KG1 (cell line): ENCODE results near the gene NFIC.

Source experiments
- DNase-seq: peaks from one replicate; lab custom pipeline; 2025; lab: John Stamatoyannopoulos, UW

The NFIC gene

DNA sequence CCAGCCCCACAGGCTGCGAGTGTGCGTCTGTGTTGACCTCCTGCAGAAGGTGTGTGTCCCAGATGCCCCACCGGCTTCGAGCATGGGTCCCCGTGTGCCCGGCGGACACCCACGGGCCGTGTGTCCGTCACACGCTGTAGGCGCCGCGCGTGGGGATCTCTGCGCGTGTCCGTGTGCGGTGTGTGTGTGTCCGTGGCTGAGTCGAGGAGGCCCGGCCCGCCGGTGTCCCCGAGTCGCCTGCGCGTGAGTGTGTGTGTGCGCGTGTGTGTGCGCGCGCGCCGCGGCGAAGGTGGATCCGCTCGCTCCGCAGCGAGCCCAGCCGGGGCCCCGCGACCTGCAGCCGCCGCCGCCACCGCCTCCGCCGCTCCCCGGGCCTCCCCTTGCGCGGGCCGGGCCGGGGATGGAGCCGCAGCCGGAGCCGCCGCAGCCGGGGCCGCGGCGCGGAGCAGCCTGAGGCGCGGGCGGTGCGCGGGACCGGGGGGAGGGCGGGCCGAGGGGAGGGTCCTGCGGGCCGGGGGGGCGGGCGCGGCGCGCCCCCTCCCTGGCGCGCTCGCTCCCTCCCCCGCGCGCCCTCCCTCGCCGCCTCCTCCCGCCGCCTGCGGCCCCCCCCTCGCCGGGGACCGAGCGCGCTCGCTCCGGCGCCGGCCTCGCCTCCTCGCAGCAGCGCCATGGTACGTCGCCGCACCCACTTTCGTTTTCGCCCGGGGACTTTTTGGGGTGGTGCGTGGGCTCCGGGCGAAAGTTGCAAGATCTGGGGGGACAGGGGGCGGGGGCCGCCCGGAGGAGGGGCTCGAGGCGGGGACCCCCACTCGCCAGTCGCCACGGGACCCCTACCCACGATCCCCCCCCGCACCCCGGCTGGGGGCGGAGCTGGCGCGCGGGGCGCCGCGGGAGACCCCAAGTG is 7.1 kb upstream of the NFIC start:
- no peak for DNase-seq

DNA sequence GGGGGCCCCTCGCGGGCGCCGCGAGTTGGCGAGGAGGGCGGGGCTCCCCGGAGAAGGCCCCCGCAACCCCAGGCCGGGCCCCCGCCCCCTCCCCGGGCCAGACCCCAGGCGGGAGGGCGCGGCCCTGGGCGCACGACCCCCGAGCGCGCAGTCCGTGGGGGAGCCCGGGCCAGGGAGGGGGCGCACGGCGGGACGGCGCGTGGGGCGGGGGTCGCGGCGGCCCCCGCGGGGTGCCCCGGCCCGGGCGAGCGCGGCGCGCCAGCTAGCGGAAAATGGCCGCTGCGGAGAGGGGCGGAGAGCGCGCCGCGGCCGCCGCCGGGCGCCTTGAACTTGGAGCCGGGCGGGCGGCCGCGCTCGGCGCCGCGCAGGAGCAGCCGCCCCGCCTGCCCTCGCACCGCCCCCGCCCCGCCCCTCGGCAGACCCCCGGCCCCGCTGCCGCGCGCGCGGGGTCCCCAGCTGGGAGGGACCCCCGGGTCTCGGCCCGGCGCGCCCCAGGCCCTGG is 6.4 kb upstream of the NFIC start:
- no peak for DNase-seq

DNA sequence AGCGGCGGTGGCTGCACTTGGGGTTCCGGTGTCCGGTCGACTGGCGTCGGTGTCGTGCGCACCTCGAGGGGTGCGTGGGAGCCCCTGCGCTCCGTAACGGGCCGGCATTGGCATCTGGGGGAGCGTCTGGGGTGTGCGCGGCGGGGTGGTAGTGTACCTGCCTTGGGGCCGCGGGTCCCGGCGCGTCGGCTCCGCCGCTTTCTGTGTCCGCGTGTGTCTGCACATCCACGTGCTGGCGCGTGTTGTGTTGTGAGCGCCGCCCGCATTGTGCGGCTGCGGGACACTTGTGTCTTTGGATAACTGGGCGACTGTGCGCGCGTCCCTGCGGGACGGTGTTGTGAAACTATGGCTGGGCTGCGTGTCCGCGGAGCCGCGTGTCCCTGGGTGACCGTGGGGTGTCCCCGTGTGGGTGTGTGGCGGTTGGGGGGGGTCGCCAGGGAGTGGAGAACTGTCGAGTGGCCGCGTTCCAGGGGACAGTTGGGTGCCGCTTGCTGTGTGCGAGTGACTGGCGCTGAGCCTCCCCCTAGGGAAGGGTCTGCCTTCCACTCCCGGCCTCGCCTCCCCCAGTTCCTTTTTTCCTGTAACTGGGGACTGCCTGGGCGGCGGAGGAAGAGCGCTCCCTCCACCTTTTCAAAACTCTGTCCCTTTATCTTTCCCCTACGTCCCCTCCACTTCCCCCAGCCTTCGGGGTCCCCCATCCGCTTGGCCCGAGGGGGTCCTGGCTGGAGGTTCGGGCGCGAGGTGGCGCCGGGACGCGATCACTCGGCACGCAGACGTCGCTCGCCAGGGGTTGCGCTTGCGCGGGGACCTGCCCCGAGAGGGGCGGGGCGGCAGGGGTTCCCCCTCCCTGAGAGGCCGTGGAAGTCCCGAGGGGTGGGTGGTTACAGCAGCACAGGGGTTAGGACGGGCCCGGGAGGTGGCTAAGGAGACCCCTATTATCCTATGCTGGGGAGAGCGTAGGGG is 5.7 kb upstream of the NFIC start:
- DNase-seq, result peak; percentile 63

DNA sequence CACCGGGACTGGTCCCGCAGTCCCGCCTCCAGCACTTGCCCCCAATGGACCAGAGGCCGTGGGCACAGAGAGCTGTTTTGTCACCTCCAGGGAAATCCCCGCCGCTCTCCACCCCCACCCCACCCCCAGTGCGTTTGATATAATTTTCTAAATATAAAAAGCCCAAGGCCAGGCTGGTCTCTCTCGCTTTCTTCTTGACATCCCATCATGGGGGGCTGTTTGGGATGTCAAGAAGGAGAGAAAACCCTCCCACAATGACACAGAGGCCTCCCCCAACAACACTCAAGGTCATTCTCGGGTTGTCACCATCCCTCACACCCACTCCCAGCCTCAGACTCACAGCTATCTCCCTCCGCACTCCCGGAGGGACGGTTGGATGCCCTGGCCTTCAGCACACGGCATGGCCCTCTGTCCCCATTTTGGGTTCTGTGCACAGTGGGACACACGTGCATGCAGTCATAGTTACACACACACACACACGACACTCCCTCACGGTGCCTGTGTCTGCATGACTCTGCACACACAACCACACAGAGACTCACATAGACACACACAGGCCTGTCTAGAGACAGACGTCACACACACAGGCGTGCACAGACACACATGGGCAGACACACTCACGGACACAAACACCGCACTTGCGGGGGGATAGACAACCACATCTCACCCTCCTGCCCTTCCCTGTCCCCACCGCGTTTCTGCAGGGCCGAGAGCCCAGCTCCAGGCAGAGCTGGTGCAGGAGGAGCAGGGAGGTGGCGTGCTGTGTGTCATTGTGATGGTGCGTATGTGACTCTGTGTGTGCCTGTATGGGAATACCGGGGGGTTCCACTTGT is 4.8 kb upstream of the NFIC start:
- no peak for DNase-seq

DNA sequence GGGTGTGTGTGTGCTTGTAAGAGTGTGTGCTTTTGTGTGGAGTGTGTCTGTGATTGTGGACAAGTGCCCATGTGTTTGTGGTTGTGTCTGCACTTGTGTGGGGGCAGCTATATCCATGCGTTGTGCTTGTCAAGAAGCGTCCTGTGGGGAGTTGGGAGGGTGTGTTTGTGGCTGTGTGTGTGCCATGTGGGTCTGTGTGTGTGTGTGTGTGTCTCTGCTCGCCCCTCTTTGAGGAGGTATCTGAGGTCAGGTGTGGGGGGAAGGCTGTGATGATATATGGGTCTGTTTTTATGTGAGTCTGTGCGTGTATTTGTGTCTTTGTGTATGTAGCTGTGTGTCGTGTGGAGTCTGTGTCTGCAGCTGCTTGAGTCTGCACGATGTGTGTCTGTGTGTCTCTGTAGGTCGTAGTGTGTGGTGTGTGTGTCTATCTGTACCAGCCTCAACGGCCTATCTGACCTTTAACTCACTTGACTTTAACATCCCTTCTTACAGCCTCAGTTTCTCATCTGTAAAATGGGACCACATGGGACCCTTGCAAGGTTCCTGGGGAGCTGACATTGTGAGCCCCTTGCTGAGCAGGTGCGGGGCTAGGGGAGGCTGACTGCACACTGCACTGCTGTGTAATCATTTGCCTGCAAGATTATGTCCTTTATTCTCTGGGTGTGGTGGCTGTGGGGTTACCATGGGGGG is 4.0 kb upstream of the NFIC start:
- no peak for DNase-seq

DNA sequence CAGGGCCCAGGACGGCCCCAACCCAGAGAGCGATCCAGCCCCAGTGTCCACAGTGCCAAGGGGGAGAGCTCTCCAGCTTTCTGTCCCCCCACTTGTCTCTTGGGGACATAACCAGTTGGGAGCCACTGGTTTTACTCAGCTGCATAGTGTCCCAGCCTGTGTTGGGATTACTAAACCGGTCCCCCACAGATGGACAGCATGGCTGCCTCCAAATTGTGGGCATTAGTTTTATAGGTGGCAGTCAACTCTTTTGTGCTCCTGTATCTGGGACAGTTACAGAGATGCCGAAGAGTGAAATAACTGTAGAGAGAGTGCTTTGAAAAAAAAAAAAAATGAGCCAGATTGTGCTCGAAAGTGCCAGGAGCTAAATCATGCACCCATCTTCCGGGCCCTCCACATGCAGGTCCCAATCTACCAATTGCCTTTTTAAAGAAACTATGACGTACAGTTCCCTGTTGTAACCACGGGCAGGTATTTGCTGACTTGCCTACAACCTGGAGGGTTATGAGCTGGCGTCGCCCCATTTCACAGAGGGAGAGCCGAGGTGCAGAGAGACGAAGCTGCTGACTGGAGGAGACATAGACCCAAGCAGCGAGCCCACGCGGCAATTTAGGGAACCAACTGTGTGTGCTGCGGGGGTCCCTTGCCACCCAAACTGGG is 2.4 kb upstream of the NFIC start:
- DNase-seq, result no peak

DNA sequence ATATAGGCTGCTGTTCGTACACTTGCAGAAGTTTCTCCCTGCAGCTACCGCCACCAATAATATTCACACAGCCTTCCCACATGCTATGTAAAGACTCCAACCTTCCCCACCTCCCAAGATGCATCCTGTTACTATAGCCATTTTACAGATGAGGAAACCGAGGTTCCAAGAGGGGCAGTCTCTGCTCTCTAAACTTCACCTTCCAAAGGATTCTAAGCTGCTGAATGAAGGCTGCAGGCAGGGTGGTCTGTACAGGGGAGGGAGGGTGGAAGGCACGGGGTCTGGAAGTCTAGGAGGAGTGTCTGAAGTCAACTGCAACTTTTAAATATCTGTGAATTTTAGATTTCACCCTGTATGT is 1.9 kb upstream of the NFIC start:
- DNase-seq, result no peak

DNA sequence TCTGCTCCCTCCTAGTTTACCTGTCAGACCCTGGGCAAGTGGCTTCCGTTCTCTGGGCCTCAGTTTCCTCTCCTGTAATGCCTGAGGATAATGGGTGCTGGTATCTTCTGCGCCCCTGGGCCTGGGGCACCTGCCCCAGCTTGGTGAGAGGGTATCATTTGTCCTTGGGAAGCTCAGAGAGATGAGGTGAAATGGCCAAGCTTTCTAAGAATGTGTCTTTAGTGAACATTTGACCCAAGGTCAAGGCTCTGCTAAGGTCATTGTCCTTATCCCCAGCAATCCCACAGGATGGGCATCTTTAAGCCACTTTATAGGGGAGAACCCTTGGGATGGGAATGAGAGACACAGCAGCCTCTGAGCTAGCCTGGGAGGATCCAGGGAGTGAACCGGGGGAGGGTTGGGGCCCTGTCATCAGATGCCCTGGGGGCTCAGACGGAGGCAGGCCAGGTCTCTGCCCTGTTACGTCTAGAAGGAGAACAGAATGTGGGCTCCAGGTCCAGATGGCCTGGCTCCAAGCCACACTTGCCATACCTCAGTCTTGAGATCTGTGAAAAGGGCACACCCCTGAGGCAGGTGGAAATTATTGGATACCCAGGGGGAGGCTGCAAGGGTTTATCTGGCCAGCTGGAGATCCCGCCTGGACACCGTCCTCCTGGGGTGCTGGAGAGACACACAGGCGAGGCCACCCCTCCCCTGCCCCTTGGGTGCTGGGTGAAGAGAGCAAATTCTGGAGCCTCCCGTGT is 1.1 kb upstream of the NFIC start:
- no peak for DNase-seq

DNA sequence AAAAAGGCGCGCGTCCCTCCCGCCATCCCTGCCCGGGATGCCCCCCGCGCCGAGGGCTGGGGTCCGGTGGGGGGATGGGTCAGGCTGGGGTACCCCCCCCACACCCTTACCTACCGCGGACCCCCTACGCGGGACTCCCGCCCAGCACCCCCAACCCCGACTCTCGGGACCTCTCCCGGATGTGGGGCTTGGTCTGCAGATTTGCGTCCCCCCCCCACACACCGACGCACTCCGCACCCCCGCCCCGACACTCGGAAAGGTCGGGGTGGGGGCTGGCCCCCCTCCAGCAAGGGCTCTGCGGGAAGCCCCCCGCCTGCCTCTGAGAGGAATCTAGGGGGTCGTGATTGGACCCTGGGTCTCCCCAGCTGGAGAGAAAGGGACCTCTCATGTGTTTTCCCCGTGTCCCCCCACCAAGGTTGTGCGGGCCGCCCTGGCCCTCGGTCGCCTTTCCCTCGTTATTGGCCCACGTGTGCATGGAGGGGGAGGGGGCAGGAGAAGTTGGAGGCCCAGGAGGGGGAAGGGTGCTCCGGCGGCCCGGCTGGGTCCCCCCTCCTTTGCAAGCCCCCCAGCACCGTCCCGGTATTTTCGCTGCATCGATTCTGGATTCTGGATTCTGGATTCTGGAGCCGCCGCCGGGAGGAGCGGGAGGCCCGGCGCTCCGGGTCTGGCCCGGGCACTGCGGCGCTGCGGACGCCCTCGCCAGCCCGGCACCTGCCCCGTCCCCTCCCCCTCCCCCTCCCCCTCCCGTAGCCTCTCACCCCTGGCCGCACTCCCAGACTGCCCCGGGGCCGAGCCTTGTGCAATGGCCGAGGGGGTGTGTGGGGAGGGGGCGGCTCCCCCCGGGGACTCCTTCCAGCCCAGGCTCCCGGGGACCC is 607 bp downstream of the NFIC start:
- no peak for DNase-seq

DNA sequence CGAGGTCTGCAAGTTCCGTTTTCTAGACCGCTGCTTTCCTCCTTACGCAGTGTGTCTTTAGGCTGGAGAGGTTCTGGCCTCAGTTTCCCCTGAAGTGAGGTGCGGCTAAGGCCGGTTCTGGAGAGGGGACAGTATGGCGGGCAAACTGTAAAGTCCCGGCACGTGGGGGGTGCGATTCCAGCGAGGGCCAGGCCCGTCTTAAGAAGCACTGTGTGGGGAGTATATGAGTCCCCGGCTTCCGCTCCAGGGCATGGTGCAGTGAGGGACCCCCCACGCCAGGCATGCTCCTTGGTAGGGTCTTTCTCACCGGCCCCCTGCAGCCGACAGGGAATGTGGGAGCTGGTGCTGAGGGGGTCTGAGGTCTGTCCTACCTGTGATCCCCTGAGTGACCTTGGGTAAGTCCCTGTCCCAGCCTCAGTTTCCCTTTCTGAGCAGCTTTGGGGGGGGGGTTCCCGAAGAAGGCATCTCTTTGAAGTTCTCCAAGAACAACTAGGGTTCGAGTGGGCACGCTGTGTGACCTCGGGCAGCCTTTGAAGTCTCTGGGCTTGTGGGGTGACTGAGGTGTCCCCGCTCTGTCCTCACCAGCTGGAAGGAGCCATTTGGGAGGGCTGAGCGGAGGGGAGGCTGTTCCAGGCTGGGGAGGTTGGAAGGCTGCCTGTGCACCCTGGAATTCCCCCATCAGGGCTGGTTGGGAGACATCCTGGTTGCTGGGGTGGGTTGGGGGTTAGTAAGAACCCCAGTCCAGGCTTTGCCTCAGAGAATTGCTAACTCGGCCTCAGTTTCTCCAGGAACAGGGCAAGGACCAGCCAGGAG is 1.5 kb downstream of the NFIC start:
- DNase-seq, result no peak

DNA sequence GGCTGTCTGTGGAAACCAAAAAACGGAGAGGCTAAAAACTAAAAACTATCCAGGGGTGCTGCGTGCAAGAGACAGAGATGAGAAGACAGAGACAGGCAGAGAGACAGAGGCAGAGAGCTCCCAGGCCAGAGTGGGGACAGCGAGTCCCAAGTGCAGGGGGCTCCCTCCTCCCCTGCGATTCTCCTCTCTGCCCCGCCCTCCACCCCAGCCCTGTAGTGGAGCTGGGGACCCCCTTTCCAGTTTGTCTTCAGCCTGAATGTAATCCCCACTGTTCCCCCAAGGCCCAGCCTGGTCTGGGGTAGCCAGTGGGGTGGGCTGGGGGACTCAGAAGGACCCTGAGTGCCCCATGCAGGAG is 2.0 kb downstream of the NFIC start:
- no peak for DNase-seq

DNA sequence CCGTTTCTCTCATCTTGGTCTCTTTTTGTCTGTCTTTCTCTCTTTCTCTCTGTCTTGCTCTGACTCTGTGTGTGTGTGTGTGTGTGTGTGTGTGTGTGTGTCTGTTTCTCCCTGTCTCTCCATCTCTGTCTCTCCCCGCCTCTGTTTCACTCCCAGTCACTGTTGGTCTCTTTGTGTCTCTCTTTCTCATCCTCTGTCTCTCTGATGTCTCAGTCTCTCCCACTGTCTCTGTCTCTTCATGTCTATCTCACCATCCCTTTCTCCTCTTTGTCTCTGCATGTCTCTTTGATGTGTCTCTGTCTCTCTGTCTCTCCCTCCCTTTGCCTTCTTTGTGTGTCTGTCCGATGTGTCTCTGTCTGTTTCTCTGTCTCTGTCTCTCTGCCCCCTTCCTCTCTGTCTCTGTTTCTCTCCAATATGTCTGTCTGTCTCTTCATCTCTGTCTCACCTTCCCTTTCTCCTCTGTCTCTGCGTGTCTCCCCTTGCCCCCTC is 2.5 kb downstream of the NFIC start:
- no peak for DNase-seq

DNA sequence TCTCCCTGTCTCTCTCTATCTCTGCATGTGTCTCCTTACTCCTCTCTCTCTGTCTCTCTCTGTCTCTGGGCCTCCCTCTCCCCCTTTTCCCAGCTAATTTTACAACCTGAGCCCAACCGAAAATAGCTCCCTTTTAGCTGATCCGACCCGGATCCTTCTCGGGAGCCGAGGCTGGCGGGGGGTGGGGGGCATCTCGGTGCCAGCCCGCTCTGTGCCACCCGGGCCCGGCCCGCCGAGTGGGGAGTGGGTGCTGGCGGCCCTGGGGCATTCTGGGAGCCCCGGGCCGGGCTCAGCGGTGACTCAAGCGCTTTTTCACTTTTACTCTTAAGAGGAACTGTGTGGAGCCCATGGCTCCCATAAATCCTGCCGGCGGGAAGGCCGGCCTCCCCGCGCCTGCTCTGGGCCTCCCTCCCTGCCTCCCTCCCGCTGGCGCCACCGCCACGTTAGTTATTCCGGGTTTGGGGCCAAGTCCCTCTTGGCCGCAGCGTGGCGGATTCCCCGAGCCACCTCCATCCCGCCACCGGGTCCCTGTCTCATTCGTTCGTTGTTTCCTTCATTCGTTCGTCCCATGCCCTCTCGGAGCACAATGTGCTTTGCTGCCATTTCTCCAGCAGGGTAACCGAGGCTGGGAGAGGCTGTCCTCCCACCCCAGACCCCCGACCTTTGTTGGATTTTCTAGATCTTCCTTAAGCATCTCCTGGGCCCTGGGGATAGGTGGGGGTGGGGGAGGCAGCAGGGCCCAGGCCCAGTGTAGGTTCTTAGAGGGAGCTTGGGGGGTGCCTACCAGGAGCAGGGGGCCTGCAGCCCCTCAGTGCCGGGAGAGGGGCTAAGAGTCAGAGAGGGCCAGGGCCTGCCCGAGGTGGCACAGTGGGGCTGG is 3.2 kb downstream of the NFIC start:
- no peak for DNase-seq

DNA sequence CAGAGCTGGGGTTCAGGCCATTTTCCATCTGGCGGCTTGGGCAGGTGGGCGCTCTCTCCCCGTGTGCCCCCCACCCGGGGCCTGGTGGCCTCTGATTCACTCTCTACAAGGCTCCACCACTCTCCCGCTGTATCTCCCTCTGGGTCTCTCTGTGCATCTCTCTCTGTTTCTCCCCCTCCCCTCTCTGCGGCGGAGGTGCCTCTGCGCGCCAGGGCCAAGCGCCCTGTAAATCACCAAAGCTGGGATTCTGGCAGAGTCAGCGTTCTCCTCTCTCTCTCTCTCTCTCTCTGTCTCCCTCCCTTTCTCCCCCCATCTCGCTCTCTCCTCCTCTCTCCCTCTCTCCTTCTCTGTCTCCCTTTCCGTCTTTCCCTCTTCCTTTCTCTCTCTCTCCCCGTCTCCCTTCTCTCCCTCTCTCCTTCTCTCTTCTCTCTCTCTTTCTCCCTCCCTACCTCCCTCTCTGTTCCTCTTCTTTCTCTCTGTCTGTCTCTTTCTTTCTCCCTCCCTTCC is 3.9 kb downstream of the NFIC start:
- DNase-seq, result no peak

DNA sequence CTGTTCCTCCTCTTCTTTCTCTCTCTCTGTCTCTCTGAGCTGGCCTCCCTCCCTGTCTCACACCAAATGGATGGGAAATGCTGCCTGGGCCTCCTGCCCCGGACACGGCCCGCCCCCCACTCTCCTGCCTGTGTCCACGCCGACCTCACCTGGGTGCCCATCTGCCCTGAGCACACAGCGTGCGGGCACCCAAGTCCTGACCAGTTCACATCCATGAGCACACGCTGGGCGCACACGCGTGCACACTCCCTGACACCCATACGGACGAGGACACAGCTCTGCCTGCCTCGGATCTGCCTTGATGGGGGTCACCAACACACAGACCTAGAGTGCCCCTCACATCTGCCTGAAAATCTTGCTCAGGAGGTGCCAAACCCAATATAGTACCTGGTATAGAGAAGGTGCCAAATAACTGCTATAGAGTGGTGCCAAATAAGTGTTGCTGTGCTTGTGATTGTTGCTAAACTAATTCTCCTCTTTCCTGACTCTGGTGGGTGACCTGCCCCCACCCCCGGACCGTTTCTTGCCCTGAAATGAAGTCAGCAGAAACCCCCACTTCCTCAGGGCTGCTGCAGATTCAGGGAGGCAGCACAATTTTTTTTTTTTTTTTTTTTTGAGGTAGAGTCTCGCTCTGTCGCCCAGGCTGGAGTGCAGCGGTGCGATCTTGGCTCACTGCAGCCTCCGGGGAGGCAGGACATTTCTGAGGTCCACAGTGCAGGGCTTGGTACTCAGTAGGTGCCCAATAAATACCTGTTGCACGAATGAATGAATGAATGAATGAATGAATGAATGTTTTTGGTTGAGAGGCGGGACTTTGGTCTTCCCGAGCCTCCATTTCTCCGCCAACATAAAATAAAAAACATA is 4.6 kb downstream of the NFIC start:
- no peak for DNase-seq

DNA sequence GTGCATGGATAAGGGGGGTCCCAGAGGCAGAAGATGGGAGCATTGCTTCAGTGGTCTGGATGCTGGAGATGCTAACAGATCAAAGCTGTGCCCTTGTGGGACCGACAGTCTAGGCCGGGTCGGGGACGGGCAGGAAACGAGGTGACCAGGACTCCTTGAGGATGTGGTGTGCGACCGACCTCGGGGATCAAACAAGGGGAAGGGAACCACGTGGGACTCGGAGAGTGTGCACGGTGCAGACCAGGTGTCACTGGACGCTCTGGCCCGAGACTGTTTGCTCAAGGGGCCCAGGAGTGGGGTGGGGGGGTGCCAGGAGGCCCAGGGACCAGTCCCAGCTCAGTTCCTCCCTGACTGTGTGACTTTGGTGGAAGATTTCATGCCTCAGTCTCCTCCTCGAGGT is 6.0 kb downstream of the NFIC start:
- DNase-seq, result no peak
